Neural progenitor cell (in vitro differentiated cells): ENCODE data around the gene BMP8B. TPM values are rescaled to one million over a fixed set of nuclear protein-coding genes. Genes with fewer than 3 reads are reported as not detected.
"Not testable (repeated sequence)": the region's sequence is repeated elsewhere in the genome, so short reads cannot be mapped to it uniquely, and the experiment has no call there.

Experiments used
- DNase-seq: peaks from one replicate; pipeline ENCODE4 v3.0.0-alpha.2; 2016; ENCODE audit warnings: low spot score
- H2AFZ ChIP-seq: fragments of 200-600 bp; sonication (generic); replicated peaks from 2 replicates; pipeline ENCODE4 v1.6.1; 2016; ENCODE audit warnings: antibody characterized with exemption
- H3F3A ChIP-seq: fragments of 200-600 bp; sonication (generic); 2 replicates; pipeline ENCODE4 v1.6.1; 2016; ENCODE audit warnings: antibody characterized with exemption, low read depth
- H3K27ac ChIP-seq: fragments of 200-600 bp; sonication (generic); 2 replicates; pipeline ENCODE4 v1.5.1; 2016; ENCODE audit warnings: mild to moderate bottlenecking
- H3K27me3 ChIP-seq: fragments of 200-600 bp; sonication (generic); 2 replicates; pipeline ENCODE4 v1.6.1; 2016; ENCODE audit warnings: mild to moderate bottlenecking, moderate library complexity
- H3K36me3 ChIP-seq: fragments of 200-600 bp; sonication (generic); 2 replicates; pipeline ENCODE4 v1.5.1; 2016
- H3K4me1 ChIP-seq: fragments of 200-600 bp; sonication (generic); 2 replicates; pipeline ENCODE4 v1.6.1; 2016; ENCODE audit warnings: mixed run types
- H3K4me2 ChIP-seq: fragments of 200-600 bp; sonication (generic); 2 replicates; pipeline ENCODE4 v1.6.1; 2016
- H3K4me3 ChIP-seq: fragments of 200-600 bp; sonication (generic); 2 replicates; pipeline ENCODE4 v1.5.1; 2016
- H3K79me2 ChIP-seq: fragments of 200-600 bp; sonication (generic); 2 replicates; pipeline ENCODE4 v1.6.1; 2016; ENCODE audit warnings: low read depth
- H3K9ac ChIP-seq: fragments of 200-600 bp; sonication (generic); 2 replicates; pipeline ENCODE4 v1.6.1; 2016
- H3K9me3 ChIP-seq: fragments of 200-600 bp; sonication (generic); 2 replicates; pipeline ENCODE4 v1.5.1; 2016; ENCODE audit warnings: low read depth
- H4K20me1 ChIP-seq: fragments of 200-600 bp; sonication (generic); 2 replicates; pipeline ENCODE4 v1.6.1; 2016; ENCODE audit warnings: low read depth
- H3K27ac Mint-ChIP-seq: 3 replicates; pipeline ENCODE4 v1.8.0; 2021; ENCODE audit warnings: mixed read lengths
- H3K27me3 Mint-ChIP-seq: 2 replicates; pipeline ENCODE4 v1.8.0; 2022; ENCODE audit warnings: low read depth, mild to moderate bottlenecking, inconsistent platforms, moderate library complexity, mixed read lengths; ENCODE audit not compliant: insufficient read depth
- H3K36me3 Mint-ChIP-seq: 3 replicates; pipeline ENCODE4 v1.8.0; 2021; ENCODE audit warnings: mixed read lengths
- H3K4me1 Mint-ChIP-seq: 3 replicates; pipeline ENCODE4 v1.8.0; 2021; ENCODE audit warnings: mixed read lengths
- H3K4me3 Mint-ChIP-seq: 3 replicates; pipeline ENCODE4 v1.8.0; 2021; ENCODE audit warnings: mild to moderate bottlenecking, moderate library complexity, mixed read lengths
- H3K9me3 Mint-ChIP-seq: 3 replicates; pipeline ENCODE4 v1.8.0; 2020; ENCODE audit warnings: mixed read lengths
- EZH2 ChIP-seq: fragments of 200-600 bp; sonication (generic); IDR thresholded peaks from 2 replicates; pipeline ENCODE4 v1.6.1; 2017; ENCODE audit warnings: antibody characterized with exemption, mild to moderate bottlenecking, moderate library complexity
- EZH2phosphoT487 ChIP-seq: fragments of 200-600 bp; sonication (generic); IDR thresholded peaks from 2 replicates; pipeline ENCODE4 v1.6.1; 2017; ENCODE audit warnings: antibody characterized with exemption
- total RNA-seq: library from RNA; depleted of rRNA; stranded (reverse); fragments of >200 nt; gene quantifications from 2 replicates; pipeline ENCODE4 v1.2.3, GENCODE V29; 2015; ENCODE audit warnings: low replicate concordance
- TF ChIP-seq, protein P1 (sequence below): fragments of 200-600 bp; sonication (generic); IDR thresholded peaks from 2 replicates; pipeline ENCODE4 v1.5.1; 2017; ENCODE audit warnings: antibody characterized with exemption, mild to moderate bottlenecking

Gene BMP8B
- total RNA-seq, 1 donor from 2014 or later, result 0.24 TPM

DNA sequence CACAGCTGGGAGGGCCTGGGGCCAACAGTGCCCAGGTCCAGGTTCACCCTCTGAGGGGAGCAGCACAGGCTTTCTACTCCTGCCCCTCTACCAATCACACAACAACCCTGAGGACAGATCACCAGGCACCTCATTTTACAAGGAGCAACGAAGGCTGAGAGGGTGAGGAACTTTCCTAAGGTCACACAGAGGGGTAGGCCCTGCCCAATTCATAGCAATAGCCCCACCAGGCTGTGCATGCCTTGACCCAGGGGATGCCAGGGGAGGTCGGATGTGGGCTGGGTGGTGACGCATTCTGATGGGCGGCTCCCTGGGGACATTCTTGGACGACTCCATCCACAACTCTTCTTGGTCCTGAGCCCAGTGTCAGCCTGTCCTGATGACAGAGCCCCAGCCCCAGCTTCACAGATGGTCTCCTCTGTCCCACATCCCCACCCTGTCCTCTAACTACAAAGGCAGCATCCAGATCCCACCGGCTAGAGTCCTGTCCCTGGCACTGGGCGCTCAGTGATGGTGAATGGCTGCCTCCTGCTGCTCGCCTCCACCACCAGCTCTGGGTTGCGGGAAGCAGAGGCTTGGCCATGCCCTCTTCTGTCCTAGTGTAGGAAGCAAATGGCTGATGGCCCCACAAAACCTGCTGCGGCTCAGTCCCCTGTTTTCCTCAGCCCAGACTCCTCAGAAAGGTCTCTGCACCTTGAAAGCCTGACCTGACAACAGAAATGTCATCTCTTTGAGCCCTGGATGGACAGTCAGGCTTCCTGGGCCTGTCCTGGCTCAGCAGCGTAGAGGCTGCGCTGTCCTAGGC, 2.2 kb downstream of the BMP8B start:
- H3K9me3 Mint-ChIP-seq, H3F3A ChIP-seq, H3K27ac ChIP-seq, DNase-seq, H3K27ac Mint-ChIP-seq, H3K4me3 ChIP-seq, H3K79me2 ChIP-seq, H2AFZ ChIP-seq, H3K9ac ChIP-seq, H3K4me2 ChIP-seq, H3K36me3 ChIP-seq, H3K4me1 ChIP-seq, H4K20me1 ChIP-seq, H3K9me3 ChIP-seq, H3K36me3 Mint-ChIP-seq: not testable (repeated sequence)
- Mint-ChIP-seq H3K27me3 (peaks cover 41% of the 10 kb centered on the region), H3K4me3 (peak overlapping the region; percentile 18), H3K4me1 (peaks cover 17% of the 10 kb centered on the region)
- H3K27me3 ChIP-seq, result peaks cover 86% of the 10 kb centered on the region

DNA sequence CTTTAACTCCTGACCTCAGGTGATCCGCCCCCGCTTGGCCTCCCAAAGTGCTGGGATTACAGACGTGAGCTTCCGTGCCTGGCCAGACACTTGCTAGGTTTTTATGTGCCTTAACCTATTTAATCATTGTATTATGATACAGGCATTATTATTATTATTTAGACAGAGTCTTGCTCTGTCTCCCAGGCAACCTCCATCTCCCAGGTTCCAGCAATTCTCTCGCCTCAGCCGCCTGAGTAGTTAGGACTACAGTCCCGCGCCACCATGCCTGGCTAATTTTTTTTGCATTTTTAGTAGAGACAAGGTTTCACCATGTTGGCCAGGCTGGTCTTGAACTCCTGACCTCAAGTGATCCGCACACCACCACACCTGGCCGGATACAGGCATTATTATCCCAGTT, 6.0 kb downstream of the BMP8B start:
- H3F3A ChIP-seq, H3K9me3 ChIP-seq, DNase-seq, H3K9me3 Mint-ChIP-seq, H2AFZ ChIP-seq, H3K4me3 ChIP-seq, H3K36me3 ChIP-seq, H3K4me2 ChIP-seq, H4K20me1 ChIP-seq, H3K4me1 ChIP-seq, H3K4me3 Mint-ChIP-seq, H3K27ac Mint-ChIP-seq, H3K27ac ChIP-seq, H3K9ac ChIP-seq, H3K36me3 Mint-ChIP-seq, H3K79me2 ChIP-seq: not testable (repeated sequence)
- Mint-ChIP-seq H3K27me3 (peaks cover 26% of the 10 kb centered on the region), H3K4me1 (peaks cover 18% of the 10 kb centered on the region)
- H3K27me3 ChIP-seq, result peaks cover 68% of the 10 kb centered on the region

DNA sequence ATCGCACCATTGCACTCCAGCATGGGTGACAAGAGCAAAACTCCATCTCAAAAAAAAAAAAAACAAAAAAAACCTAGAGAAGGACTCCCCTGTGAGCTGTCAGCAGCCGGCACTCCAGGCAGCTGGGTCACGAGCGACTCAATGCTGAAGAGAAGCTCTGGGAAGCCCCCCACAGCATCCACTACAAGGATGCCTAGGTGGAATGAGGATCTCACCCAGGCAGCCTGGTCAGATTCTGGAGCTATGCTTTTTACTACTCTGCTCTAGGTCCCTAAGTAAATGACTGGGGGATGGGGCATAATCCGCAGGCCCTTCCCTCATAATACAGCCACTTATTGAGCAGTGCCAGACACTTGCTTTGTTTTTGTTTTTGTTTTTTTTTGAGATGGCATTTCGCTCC, 6.6 kb downstream of the BMP8B start:
- no peak overlapping the region for H3K4me3 Mint-ChIP-seq
- Histone ChIP-seq H4K20me1 (peaks cover 3% of the 10 kb centered on the region), H3K27me3 (peaks cover 62% of the 10 kb centered on the region), H3K9me3 (no peaks in the 10 kb centered on the region), H2AFZ (no peak overlapping the region), H3K79me2 (no peaks in the 10 kb centered on the region), H3K27ac (no peak overlapping the region), H3F3A (no peaks in the 10 kb centered on the region), H3K4me3 (no peak overlapping the region), H3K9ac (no peak overlapping the region), H3K36me3 (no peaks in the 10 kb centered on the region), H3K4me2 (no peak overlapping the region), H3K4me1 (peaks cover 8% of the 10 kb centered on the region)
- no peaks in the 10 kb centered on the region for H3K36me3 Mint-ChIP-seq
- no peak for TF ChIP-seq EZH2phosphoT487
- TF ChIP-seq, protein P1, sequence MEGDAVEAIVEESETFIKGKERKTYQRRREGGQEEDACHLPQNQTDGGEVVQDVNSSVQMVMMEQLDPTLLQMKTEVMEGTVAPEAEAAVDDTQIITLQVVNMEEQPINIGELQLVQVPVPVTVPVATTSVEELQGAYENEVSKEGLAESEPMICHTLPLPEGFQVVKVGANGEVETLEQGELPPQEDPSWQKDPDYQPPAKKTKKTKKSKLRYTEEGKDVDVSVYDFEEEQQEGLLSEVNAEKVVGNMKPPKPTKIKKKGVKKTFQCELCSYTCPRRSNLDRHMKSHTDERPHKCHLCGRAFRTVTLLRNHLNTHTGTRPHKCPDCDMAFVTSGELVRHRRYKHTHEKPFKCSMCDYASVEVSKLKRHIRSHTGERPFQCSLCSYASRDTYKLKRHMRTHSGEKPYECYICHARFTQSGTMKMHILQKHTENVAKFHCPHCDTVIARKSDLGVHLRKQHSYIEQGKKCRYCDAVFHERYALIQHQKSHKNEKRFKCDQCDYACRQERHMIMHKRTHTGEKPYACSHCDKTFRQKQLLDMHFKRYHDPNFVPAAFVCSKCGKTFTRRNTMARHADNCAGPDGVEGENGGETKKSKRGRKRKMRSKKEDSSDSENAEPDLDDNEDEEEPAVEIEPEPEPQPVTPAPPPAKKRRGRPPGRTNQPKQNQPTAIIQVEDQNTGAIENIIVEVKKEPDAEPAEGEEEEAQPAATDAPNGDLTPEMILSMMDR, result no peak
- no peak for TF ChIP-seq EZH2
- no peak for DNase-seq
- H3K9me3 Mint-ChIP-seq, result no peaks in the 10 kb centered on the region
- H3K4me1 Mint-ChIP-seq, result peaks cover 18% of the 10 kb centered on the region
- peaks cover 20% of the 10 kb centered on the region for H3K27me3 Mint-ChIP-seq
- no peak overlapping the region for H3K27ac Mint-ChIP-seq

DNA sequence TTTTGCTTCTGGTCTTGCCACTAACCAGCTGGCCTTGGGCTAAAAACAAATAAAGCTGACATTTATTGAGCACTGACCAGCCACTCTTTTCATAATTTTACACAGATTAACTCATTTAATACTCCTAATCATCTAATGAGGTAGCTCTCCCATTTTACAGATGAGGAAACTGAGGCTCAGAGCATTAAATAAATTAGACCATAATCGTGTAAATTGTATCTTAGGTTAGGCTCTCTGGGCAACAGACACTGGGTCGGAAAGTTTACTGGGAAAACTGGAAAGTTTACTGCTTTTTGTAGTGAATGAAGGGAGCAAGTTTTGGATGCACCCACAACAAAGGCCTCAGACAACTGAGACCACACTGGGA, 7.3 kb downstream of the BMP8B start:
- Histone ChIP-seq H3K36me3 (no peaks in the 10 kb centered on the region), H4K20me1 (peaks cover 3% of the 10 kb centered on the region), H2AFZ (no peak overlapping the region), H3K9ac (no peak overlapping the region), H3K4me2 (no peak overlapping the region), H3K9me3 (no peaks in the 10 kb centered on the region), H3K27me3 (peaks cover 54% of the 10 kb centered on the region), H3K4me3 (no peak overlapping the region), H3K4me1 (peaks cover 8% of the 10 kb centered on the region), H3F3A (no peaks in the 10 kb centered on the region), H3K27ac (no peak overlapping the region), H3K79me2 (no peaks in the 10 kb centered on the region)
- H3K27ac Mint-ChIP-seq, result no peak overlapping the region
- no peak for DNase-seq
- peaks cover 15% of the 10 kb centered on the region for H3K27me3 Mint-ChIP-seq
- H3K9me3 Mint-ChIP-seq, result no peaks in the 10 kb centered on the region
- no peaks in the 10 kb centered on the region for H3K36me3 Mint-ChIP-seq
- H3K4me3 Mint-ChIP-seq, result no peak overlapping the region
- TF ChIP-seq, protein P1, result no peak
- no peak for TF ChIP-seq EZH2phosphoT487
- no peak for TF ChIP-seq EZH2
- peaks cover 15% of the 10 kb centered on the region for H3K4me1 Mint-ChIP-seq
